K562 (cell line): ENCODE results near the gene CTTNBP2. TPM values are rescaled to one million over a fixed set of nuclear protein-coding genes. Genes with fewer than 3 reads are reported as not detected.
A peak's percentile ranks its signal among the peaks of the same experiment; 100 is the strongest.

Experiments used
- ATAC-seq: fragments of 200-7000 bp; cut with Tn5 transposase; 3 replicates; pipeline ENCODE4 v1.9.1; 2020; ENCODE audit warnings: moderate library complexity
- BruUV-seq: library from RNA; stranded (reverse); fragments of 400-500 nt; replicated peaks from 2 replicates; lab custom pipeline; 2021; lab: Mats Ljungman, UMichigan
- CTCF ChIA-PET: fragments of 300-600 bp; formaldehyde crosslinking; extraction: SDS; loops from one replicate; lab custom pipeline; 2021; ENCODE audit warnings: low intra/inter-chr PET ratio; lab: Yijun Ruan, JAX
- POLR2A ChIA-PET: fragments of 300-600, 350-650 bp; sonication (Branson Sonifier 250); formaldehyde crosslinking; extraction: SDS; loops from one replicate; lab custom pipeline; 2021; ENCODE audit warnings: antibody characterized with exemption, inconsistent platforms; lab: Yijun Ruan, JAX
- DNase-seq, 4 experiments: peaks; one replicate each; pipeline versions ENCODE4 v3.0.0 to v3.0.0-alpha.2; 2011 to 2018; ENCODE audit warnings: low spot score in 3 of 4, mixed read lengths in 3 of 4; ENCODE audit errors: extremely low read depth in 1 of 4
- FAIRE-seq: peaks from 2 replicates; lab custom pipeline; 2011; peaks lifted over from hg19 to GRCh38; lab: Jason Lieb, UNC
- H2AFZ ChIP-seq: 2 replicates; pipeline ENCODE4 v1.6.0; 2011; ENCODE audit warnings: low read depth, low read length, control low read depth, inconsistent platforms
- H3K27ac ChIP-seq: fragments of 200-600 bp; 3 replicates; pipeline ENCODE4 v1.8.0; 2011; ENCODE audit warnings: low read depth, mild to moderate bottlenecking, control low read depth, inconsistent platforms, low read length, moderate library complexity, mixed read lengths; ENCODE audit errors: extremely low read depth
- H3K27me3 ChIP-seq, 2 experiments: fragments of 300-600 bp in 1 of 2; 2 replicates in 1 of 2; 3 replicates in 1 of 2; pipeline versions ENCODE4 v1.6.0 to v1.8.0; 2011; ENCODE audit warnings: inconsistent platforms in 2 of 2, low read length in 2 of 2, mild to moderate bottlenecking in 1 of 2, mixed read lengths in 1 of 2, moderate library complexity in 1 of 2; ENCODE audit not compliant: control insufficient read depth in 2 of 2, insufficient read depth in 2 of 2
- H3K36me3 ChIP-seq: fragments of 300-600 bp; 3 replicates; pipeline ENCODE4 v1.8.0; 2011; ENCODE audit warnings: mild to moderate bottlenecking, low read length, inconsistent platforms; ENCODE audit not compliant: control insufficient read depth, insufficient read depth
- H3K4me1 ChIP-seq, 2 experiments: fragments of 200-600 bp in 1 of 2; replicated peaks in 1 of 2; 2 replicates in 1 of 2; 3 replicates in 1 of 2; pipeline versions ENCODE4 v1.5.1 to v1.8.0; 2011; ENCODE audit warnings: inconsistent platforms in 2 of 2, low read length in 2 of 2, mild to moderate bottlenecking in 1 of 2, mixed read lengths in 1 of 2, moderate library complexity in 1 of 2; ENCODE audit not compliant: control insufficient read depth in 2 of 2, insufficient read depth in 2 of 2
- H3K4me2 ChIP-seq: 2 replicates; pipeline ENCODE4 v1.6.1; 2011; ENCODE audit warnings: low read length, control low read depth, inconsistent platforms, mixed read lengths; ENCODE audit not compliant: insufficient read depth
- H3K4me3 ChIP-seq: fragments of 200-600 bp; sonication (generic), shearing (Covaris generic); 2 replicates; pipeline ENCODE4 v1.5.1; 2016; ENCODE audit warnings: control low read depth, inconsistent platforms
- H3K79me2 ChIP-seq: fragments of 200-600 bp; 3 replicates; pipeline ENCODE4 v1.8.0; 2011; ENCODE audit warnings: low read length, inconsistent platforms; ENCODE audit not compliant: control insufficient read depth, insufficient read depth
- H3K9ac ChIP-seq, 2 experiments: 2 replicates each; pipeline versions ENCODE4 v1.6.0 to v1.6.1; 2011; ENCODE audit warnings: low read depth in 2 of 2, low read length in 2 of 2, control low read depth in 1 of 2, inconsistent platforms in 1 of 2, mild to moderate bottlenecking in 1 of 2, mixed read lengths in 1 of 2; ENCODE audit not compliant: insufficient read depth in 1 of 2
- H3K9me1 ChIP-seq: one replicate; pipeline ENCODE4 v1.6.0; 2011; ENCODE audit warnings: inconsistent platforms, mild to moderate bottlenecking, low read length, moderate library complexity; ENCODE audit not compliant: control insufficient read depth, insufficient read depth
- H3K9me3 ChIP-seq: replicated peaks from 2 replicates; pipeline ENCODE4 v1.5.1; 2011; ENCODE audit warnings: low read depth, low read length, inconsistent platforms; ENCODE audit not compliant: control insufficient read depth, insufficient read depth
- H4K20me1 ChIP-seq: replicated peaks from 2 replicates; pipeline ENCODE4 v1.6.1; 2011; ENCODE audit warnings: low read length, inconsistent platforms, mixed read lengths; ENCODE audit not compliant: control insufficient read depth, insufficient read depth
- ARHGAP35 ChIP-seq: fragments of 450-650 bp; IDR thresholded peaks from 2 replicates; pipeline ENCODE4 v1.6.1; 2018; ENCODE audit not compliant: partially characterized antibody
- FOXJ2 ChIP-seq: fragments of 200-800 bp; sonication (Bioruptor generic); IDR thresholded peaks from 2 replicates; pipeline ENCODE4 v1.6.1; 2016; ENCODE audit warnings: missing genetic modification characterization, missing compliant biosample characterization
- HDAC3 ChIP-seq: fragments of 450-650 bp; IDR thresholded peaks from 2 replicates; pipeline ENCODE4 v1.6.1; 2018; ENCODE audit warnings: borderline replicate concordance, mild to moderate bottlenecking, moderate library complexity; ENCODE audit not compliant: partially characterized antibody
- IRF2 ChIP-seq: sonication (generic); formaldehyde crosslinking; IDR thresholded peaks from 2 replicates; pipeline ENCODE4 v1.8.1; 2022; ENCODE audit warnings: mild to moderate bottlenecking, missing genetic modification reagents
- KDM1A ChIP-seq, 2 experiments: fragments of 450-650 bp; IDR thresholded peaks; 2 replicates each; pipeline ENCODE4 v1.6.1; 2016; ENCODE audit warnings: mild to moderate bottlenecking in 2 of 2
- KLF6 ChIP-seq: fragments of 250-450 bp; sonication (Bioruptor Pico); IDR thresholded peaks from 2 replicates; pipeline ENCODE4 v1.4.0; 2020; ENCODE audit warnings: mild to moderate bottlenecking, moderate library complexity, borderline replicate concordance
- MBD1 ChIP-seq: fragments of 250-450 bp; sonication (Bioruptor Pico); IDR thresholded peaks from 2 replicates; pipeline ENCODE4 v1.8.0; 2022; ENCODE audit warnings: inconsistent platforms
- NFE2 ChIP-seq: IDR thresholded peaks from 2 replicates; pipeline ENCODE4 v1.6.1; 2014; ENCODE audit warnings: antibody characterized with exemption, low read depth
- RBM22 ChIP-seq: fragments of 200-400 bp; formaldehyde crosslinking; IDR thresholded peaks from 2 replicates; pipeline ENCODE4 v1.6.1; 2018; ENCODE audit warnings: low read length, low read depth; ENCODE audit not compliant: poor library complexity, severe bottlenecking
- RFX5 ChIP-seq: IDR thresholded peaks from 2 replicates; pipeline ENCODE4 v1.6.1; 2011; ENCODE audit warnings: low read depth, mild to moderate bottlenecking, improper control_type of control experiment, low read length
- TAF15 ChIP-seq: fragments of 200-400 bp; formaldehyde crosslinking; IDR thresholded peaks from 2 replicates; pipeline ENCODE4 v1.6.1; 2017; ENCODE audit warnings: mild to moderate bottlenecking, low read depth, low read length, moderate library complexity
- ZEB2 ChIP-seq: fragments of 450-650 bp; IDR thresholded peaks from 2 replicates; pipeline ENCODE4 v1.6.1; 2016
- ZFPM2 ChIP-seq: fragments of 250-450 bp; sonication (Bioruptor Pico); IDR thresholded peaks from 2 replicates; pipeline ENCODE4 v1.5.1; 2022; ENCODE audit warnings: mild to moderate bottlenecking
- ZFX ChIP-seq: sonication (generic); formaldehyde crosslinking; IDR thresholded peaks from 2 replicates; pipeline ENCODE4 v1.8.0; 2022; ENCODE audit warnings: mild to moderate bottlenecking, missing genetic modification reagents, moderate library complexity
- ZNF274 ChIP-seq: IDR thresholded peaks from 2 replicates; pipeline ENCODE4 v1.6.1; 2011; ENCODE audit warnings: low read depth, mild to moderate bottlenecking, low read length, moderate library complexity, borderline replicate concordance
- ZNF75A ChIP-seq: fragments of 450-650 bp; formaldehyde crosslinking; IDR thresholded peaks from 2 replicates; pipeline ENCODE4 v1.4.0; 2020; ENCODE audit warnings: mild to moderate bottlenecking
- WGBS: fragments of 100-300 bp; shearing (Covaris generic); methylation state at CpG from one replicate; pipeline ENCODE4 v1.1.6; 2016; ENCODE audit warnings: low coverage, mixed read lengths; ENCODE audit not compliant: insufficient coverage; ENCODE audit errors: missing lambda C conversion rate; 5-methylcytosine and 5-hydroxymethylcytosine counted together
- in situ Hi-C: fragments of 300-500 bp; cut with MboI; formaldehyde crosslinking; loops from 4 replicates; pipeline ENCODE4 v1.15.0; 2018; ENCODE audit warnings: inconsistent platforms, mixed read lengths
- intact Hi-C: fragments of 100-400 bp; cut with micrococcal nuclease; formaldehyde crosslinking; loops from 2 replicates; pipeline ENCODE4 v1.14.2; 2022
- polyA plus RNA-seq, 8 experiments: library from polyadenylated mRNA; depleted of rRNA in 4 of 8; stranded (reverse) in 5 of 8; unstranded in 3 of 8; fragments of >200 nt; fragmentation: Nextera tagmentation in 2 of 8; fragmentation: Illumina TruSeq in 1 of 8; extraction: Ambion mirVana in 2 of 8; extraction: Trizol in 1 of 8; gene quantifications; 2 replicates each; pipeline versions ENCODE4 v1.2.1 to v1.2.3, GENCODE V29; 2011 to 2014; ENCODE audit warnings: inconsistent platforms in 1 of 8, missing spikeins in 1 of 8
- total RNA-seq, 7 experiments: library from RNA; depleted of rRNA in 6 of 7; stranded (reverse); fragments of >200 nt in 6 of 7; fragmentation: Illumina TruSeq in 2 of 7; extraction: Trizol in 2 of 7; gene quantifications; 2 replicates each; pipeline versions ENCODE4 v1.2.1 to v1.2.3, GENCODE V29; 2011 to 2021; ENCODE audit warnings: low replicate concordance in 1 of 7
- TF ChIP-seq, protein P1 (sequence below), 3 experiments: fragments of 200-800 bp in 1 of 3; sonication (Bioruptor generic) in 1 of 3; sonication (generic) in 1 of 3; formaldehyde crosslinking in 1 of 3; IDR thresholded peaks; 2 replicates each; pipeline versions ENCODE4 v1.6.1 to v1.8.0; 2016 to 2022; ENCODE audit warnings: mild to moderate bottlenecking in 2 of 3, missing compliant biosample characterization in 2 of 3, missing genetic modification characterization in 2 of 3, missing genetic modification reagents in 1 of 3

Gene CTTNBP2
- total and polyA plus RNA-seq, 9 of the 15 experiments (the other 6 are each of a cell fraction or from before 2014, with no cell fraction given): 0.05 TPM; not detected in 8

DNA sequence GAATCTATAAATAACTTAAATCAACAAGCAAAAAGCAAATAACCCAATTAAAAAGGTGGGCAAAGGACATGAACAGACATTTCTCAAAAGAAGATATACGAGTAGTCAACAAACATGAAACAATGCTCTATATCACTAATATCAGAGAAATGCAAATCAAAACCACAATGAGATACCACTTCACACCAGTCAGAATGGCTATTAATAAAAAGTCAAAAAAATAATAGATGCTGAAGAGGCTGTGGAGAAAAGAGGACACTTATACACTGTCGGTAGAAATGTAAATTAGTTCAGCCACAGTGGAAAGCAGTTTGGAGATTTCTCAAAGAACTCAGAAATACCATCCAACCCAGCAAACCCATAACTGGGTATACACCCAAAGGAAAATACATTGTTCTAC, 70.6 kb downstream of the CTTNBP2 start (continued):
- TF ChIP-seq MBD1 (no peak), ZNF75A (CRISPR knock-in tag) (no peak), KLF6 (CRISPR knock-in tag) (no peak)

- DNase-seq (no peak), ATAC-seq (0 out of 3 replicates have a peak, but pooled peaks have one; percentile 28), FAIRE-seq (no peak)
- Histone ChIP-seq H3K4me3 (no peak overlapping the region), H2AFZ (no peak overlapping the region), H3K27ac (no peak overlapping the region), H4K20me1 (no peaks in the 10 kb centered on the region), H3K27me3 (no peaks in the 10 kb centered on the region), H3K4me2 (no peak overlapping the region), H3K9ac (no peak overlapping the region), H3K4me1 (no peaks in the 10 kb centered on the region), H3K9me3 (no peaks in the 10 kb centered on the region), H3K79me2 (no peaks in the 10 kb centered on the region), H3K36me3 (no peaks in the 10 kb centered on the region), H3K9me1 (no peaks in the 10 kb centered on the region)
- BruUV-seq: no TSS peak
- in situ Hi-C loops (no loop called here), intact Hi-C loops (no loop called here)
- POLR2A ChIA-PET: no interaction called here
- 0% methylated on average over 1 of the region's 1 CpG for WGBS
- CTCF ChIA-PET: no interaction called here
- TF ChIP-seq ZFX (CRISPR knock-in tag): no peak
- TF ChIP-seq ZNF274: no peak
- TF ChIP-seq HDAC3: no peak
- TF ChIP-seq, protein P1, sequence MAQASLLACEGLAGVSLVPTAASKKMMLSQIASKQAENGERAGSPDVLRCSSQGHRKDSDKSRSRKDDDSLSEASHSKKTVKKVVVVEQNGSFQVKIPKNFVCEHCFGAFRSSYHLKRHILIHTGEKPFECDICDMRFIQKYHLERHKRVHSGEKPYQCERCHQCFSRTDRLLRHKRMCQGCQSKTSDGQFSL (CRISPR knock-in tag; IDR thresholded peaks at IDR 0.05): no peak
- TF ChIP-seq, protein P1 (tag; IDR thresholded peaks at IDR 0.05): no peak
- TF ChIP-seq FOXJ2 (tag): no peak
- TF ChIP-seq IRF2 (CRISPR knock-in tag): no peak
- no peak for TF ChIP-seq ZEB2
- no peak for TF ChIP-seq ARHGAP35
- no peak for TF ChIP-seq ZFPM2 (CRISPR knock-in tag)
- TF ChIP-seq NFE2: no peak
- no peak for TF ChIP-seq RBM22
- no peak for TF ChIP-seq TAF15
- no peak for TF ChIP-seq RFX5
- no peak for TF ChIP-seq KDM1A (IDR thresholded peaks at IDR 0.05)
These were observed 72.4 kb downstream of the CTTNBP2 start for GRCh38 chr7:117800841-117801240.
